Endodermal cell (in vitro differentiated cells): ENCODE measurements around the gene TTLL10. TPM values are rescaled to one million over a fixed set of nuclear protein-coding genes. Genes with fewer than 3 reads are reported as not detected.

ENCODE experiments used
- DNase-seq: peaks from one replicate; pipeline ENCODE4 v3.0.0-alpha.2; 2017
- H3K27ac ChIP-seq: 2 replicates; pipeline ENCODE4 v1.5.1; 2013; ENCODE audit warnings: mild to moderate bottlenecking, low read depth, low read length, moderate library complexity
- H3K27me3 ChIP-seq: 2 replicates; pipeline ENCODE4 v1.6.1; 2013; ENCODE audit warnings: mild to moderate bottlenecking, low read length, moderate library complexity; ENCODE audit not compliant: insufficient read depth, control insufficient read depth, poor library complexity, severe bottlenecking
- H3K36me3 ChIP-seq: 2 replicates; pipeline ENCODE4 v1.7.0; 2013; ENCODE audit warnings: mild to moderate bottlenecking, low read length, moderate library complexity; ENCODE audit not compliant: control insufficient read depth, insufficient read depth
- H3K4me1 ChIP-seq: one replicate; pipeline ENCODE4 v1.7.0; 2013; ENCODE audit warnings: low read length; ENCODE audit not compliant: control insufficient read depth, insufficient read depth
- H3K4me3 ChIP-seq: 2 replicates; pipeline ENCODE4 v1.5.1; 2013; ENCODE audit warnings: mild to moderate bottlenecking, low read length, moderate library complexity
- H3K9ac ChIP-seq: 2 replicates; pipeline ENCODE4 v1.6.1; 2013; ENCODE audit warnings: mild to moderate bottlenecking, low read length, moderate library complexity; ENCODE audit not compliant: poor library complexity, severe bottlenecking; ENCODE audit errors: extremely low read depth
- H3K9me3 ChIP-seq: 2 replicates; pipeline ENCODE4 v1.6.1; 2013; ENCODE audit warnings: mild to moderate bottlenecking, low read length, moderate library complexity; ENCODE audit not compliant: control insufficient read depth
- H3K27ac Mint-ChIP-seq: 2 replicates; pipeline ENCODE4 v1.8.0; 2020; ENCODE audit warnings: mixed read lengths
- H3K27me3 Mint-ChIP-seq: 2 replicates; pipeline ENCODE4 v1.8.0; 2021; ENCODE audit warnings: mild to moderate bottlenecking, mixed read lengths; ENCODE audit not compliant: insufficient read depth
- H3K36me3 Mint-ChIP-seq: 2 replicates; pipeline ENCODE4 v1.8.0; 2020; ENCODE audit warnings: low read depth, mixed read lengths
- H3K4me1 Mint-ChIP-seq: 2 replicates; pipeline ENCODE4 v1.8.0; 2020; ENCODE audit warnings: mixed read lengths
- H3K4me3 Mint-ChIP-seq: 2 replicates; pipeline ENCODE4 v1.8.0; 2020; ENCODE audit warnings: mild to moderate bottlenecking, moderate library complexity, mixed read lengths
- H3K9me3 Mint-ChIP-seq: 2 replicates; pipeline ENCODE4 v1.8.0; 2020; ENCODE audit warnings: mild to moderate bottlenecking, mixed read lengths
- WGBS, 2 experiments: methylation state at CpG; one replicate each; pipeline versions ENCODE4 v1.1.5 to v1.1.7; 2013; ENCODE audit warnings: missing lambda C conversion rate in 2 of 2, mixed read lengths in 1 of 2; ENCODE audit not compliant: insufficient coverage in 1 of 2, insufficient read length in 1 of 2; 5-methylcytosine and 5-hydroxymethylcytosine counted together
- total RNA-seq, 2 donors: library from RNA; stranded (reverse); fragmentation: NEBNext Ultra II Directional in 1 of 2; extraction: Animal tissue kit (Norgen Biotek cat#: 25700) in 1 of 2; gene quantifications; 2 replicates in 1 of 2; 3 replicates in 1 of 2; pipeline ENCODE4 v1.2.1, GENCODE V29; 2021
- TF ChIP-seq, protein P1 (sequence below): fragments of 200-600 bp; sonication (generic); conservative IDR thresholded peaks from 2 replicates; pipeline ENCODE4 v1.5.0; 2021; ENCODE audit warnings: antibody characterized with exemption, mild to moderate bottlenecking

TTLL10 gene
- total RNA-seq, 2 donors from 2014 or later: 0.93 to 1.2 TPM

DNA sequence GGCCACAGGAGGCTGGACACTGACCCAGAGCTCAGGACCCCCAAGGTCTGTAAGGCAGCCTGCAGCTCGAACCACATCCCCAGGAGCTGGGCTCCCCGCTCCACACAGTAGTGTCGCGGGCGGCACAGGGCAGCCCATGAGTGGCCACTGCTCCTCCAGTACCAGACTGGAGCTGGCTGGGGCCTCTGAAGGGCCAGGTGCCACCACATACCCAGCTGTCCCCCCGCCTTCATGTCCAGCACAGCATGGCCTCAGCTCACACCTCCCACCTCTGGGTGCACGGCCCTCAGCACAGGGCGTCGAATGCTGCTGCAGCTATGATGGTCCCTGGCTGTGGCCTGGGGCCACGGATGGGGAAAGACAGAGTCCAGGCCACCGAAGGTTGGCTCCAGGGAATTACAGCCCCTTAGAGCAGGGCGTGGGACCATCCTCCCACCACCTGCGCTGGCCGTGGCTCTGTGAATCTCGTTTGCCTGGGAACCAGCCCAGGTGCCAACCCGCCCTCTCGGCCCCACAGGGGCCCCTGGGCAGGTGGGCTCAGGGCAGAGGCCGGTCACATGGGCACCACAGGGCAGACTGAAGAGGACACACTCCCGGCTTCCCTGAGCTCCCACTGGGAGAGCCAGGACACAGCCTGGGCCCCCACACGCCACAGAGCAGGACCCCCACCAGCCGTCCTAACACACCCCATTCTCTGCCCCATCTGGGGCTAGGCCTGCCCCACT is 42.4 kb downstream of the TTLL10 start:
- peaks cover 21% of the 10 kb centered on the region for H3K36me3 Mint-ChIP-seq
- no peaks in the 10 kb centered on the region for H3K27me3 Mint-ChIP-seq
- H3K27me3 ChIP-seq: no peaks in the 10 kb centered on the region
- no peak overlapping the region for H3K4me3 Mint-ChIP-seq
- no peaks in the 10 kb centered on the region for H3K9me3 Mint-ChIP-seq
- no peak overlapping the region for H3K27ac Mint-ChIP-seq
- H3K27ac ChIP-seq: no peak overlapping the region
- DNase-seq: no peak
- TF ChIP-seq, protein P1, sequence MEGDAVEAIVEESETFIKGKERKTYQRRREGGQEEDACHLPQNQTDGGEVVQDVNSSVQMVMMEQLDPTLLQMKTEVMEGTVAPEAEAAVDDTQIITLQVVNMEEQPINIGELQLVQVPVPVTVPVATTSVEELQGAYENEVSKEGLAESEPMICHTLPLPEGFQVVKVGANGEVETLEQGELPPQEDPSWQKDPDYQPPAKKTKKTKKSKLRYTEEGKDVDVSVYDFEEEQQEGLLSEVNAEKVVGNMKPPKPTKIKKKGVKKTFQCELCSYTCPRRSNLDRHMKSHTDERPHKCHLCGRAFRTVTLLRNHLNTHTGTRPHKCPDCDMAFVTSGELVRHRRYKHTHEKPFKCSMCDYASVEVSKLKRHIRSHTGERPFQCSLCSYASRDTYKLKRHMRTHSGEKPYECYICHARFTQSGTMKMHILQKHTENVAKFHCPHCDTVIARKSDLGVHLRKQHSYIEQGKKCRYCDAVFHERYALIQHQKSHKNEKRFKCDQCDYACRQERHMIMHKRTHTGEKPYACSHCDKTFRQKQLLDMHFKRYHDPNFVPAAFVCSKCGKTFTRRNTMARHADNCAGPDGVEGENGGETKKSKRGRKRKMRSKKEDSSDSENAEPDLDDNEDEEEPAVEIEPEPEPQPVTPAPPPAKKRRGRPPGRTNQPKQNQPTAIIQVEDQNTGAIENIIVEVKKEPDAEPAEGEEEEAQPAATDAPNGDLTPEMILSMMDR: no peak
- H3K9ac ChIP-seq: no peak overlapping the region
- no peak overlapping the region for H3K4me3 ChIP-seq
- H3K36me3 ChIP-seq: peaks cover 13% of the 10 kb centered on the region
- no peaks in the 10 kb centered on the region for H3K4me1 Mint-ChIP-seq
- no peaks in the 10 kb centered on the region for H3K4me1 ChIP-seq
- H3K9me3 ChIP-seq: no peaks in the 10 kb centered on the region
- 91 to 98% methylated on average over 17 to 21 of the region's 21 CpGs for WGBS, 2 experiments

DNA sequence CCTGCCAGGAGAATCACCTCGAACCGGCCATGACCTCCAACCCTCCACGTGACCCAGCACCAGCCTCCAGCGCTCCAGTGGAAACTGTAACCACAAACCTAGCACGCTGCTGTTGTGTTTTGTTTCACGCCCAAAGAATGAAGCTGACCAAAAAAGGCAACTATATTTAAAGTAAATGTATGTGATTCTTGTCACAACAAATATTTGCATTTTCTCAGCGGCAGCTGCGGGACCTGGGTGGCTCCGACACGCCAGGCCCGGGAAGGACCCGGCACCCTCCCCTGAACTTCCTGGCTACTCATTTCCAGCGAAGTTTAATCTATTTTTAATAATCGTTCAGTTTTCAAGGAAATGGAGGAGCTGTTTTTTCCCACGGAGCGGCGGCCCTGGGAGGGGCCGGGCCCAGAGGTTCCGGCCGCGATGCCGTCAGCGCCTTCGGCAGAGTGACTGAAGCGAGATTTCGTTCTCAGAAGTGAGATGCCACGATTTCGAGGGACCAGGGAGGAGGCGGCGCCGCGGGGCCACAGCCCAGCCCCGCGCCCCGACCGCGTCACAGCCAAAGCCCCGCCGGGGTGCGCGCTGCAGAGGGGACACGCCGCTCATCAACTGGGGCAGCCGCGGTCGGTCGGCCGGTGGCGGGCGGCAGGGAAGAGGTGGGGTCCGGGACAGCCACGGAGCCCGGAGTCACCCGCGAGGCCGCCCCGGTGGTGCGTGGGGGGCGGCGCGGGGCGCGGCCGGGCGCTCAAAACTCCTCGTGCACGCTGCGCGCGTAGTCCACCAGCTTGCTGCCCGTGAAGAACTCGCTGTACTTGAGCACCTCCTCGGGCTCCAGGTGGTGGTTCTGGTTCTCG is 43.3 kb downstream of the TTLL10 start:
- Histone ChIP-seq H3K9ac (no peak overlapping the region), H3K9me3 (no peaks in the 10 kb centered on the region), H3K4me1 (no peaks in the 10 kb centered on the region), H3K27me3 (no peaks in the 10 kb centered on the region), H3K36me3 (peaks cover 21% of the 10 kb centered on the region), H3K4me3 (no peak overlapping the region), H3K27ac (no peak overlapping the region)
- peaks cover 25% of the 10 kb centered on the region for H3K36me3 Mint-ChIP-seq
- no peak for DNase-seq
- H3K4me1 Mint-ChIP-seq: no peaks in the 10 kb centered on the region
- WGBS, 2 experiments: 96 to 97% methylated on average over 54 to 74 of the region's 74 CpGs
- H3K9me3 Mint-ChIP-seq: no peaks in the 10 kb centered on the region
- peak overlapping the region; percentile 48 for H3K27ac Mint-ChIP-seq
- H3K27me3 Mint-ChIP-seq: no peaks in the 10 kb centered on the region
- TF ChIP-seq, protein P1: no peak
- no peak overlapping the region for H3K4me3 Mint-ChIP-seq

DNA sequence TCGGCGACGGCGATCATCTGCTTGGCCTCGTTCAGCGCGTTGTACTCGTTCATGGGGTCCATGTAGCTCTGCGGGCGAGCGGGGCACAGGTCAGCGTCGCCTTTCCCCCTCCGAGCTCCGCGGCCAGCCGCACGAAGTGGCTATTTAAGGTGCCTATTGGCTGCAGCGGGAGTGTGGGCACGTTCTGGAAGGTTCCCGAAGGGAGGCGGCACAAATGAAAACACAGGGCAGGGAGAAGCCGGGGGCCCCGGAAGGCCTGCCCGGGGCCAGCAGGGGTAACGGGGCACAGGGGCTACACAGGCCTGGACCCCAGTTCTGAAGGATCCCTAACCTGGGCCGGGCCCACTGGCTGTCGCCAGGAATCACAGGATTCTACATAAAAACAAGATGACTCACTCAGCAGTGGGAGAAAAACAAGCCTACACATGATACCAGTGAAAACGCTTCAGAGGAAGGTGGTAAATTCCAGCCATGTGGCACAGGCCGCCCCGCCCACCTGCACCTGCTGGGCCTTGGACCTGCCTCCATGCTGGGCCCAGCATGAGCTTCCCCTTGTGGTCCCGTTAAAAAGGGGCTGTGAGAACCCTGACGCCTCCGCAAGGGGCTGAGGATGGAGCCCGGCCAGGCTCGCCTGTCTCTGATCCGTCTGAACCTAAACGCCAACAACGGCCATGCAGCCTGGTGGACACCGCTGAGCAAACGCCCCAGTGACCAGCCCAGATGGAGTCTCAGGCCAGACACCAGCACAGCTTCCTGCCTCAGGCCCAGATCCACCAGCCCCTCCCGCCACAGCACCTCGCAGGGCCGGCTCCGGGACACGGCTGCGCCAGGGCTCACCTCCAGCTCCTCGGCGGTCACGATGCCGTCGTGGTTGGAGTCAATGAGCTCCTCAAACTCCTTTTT is 44.2 kb downstream of the TTLL10 start:
- Mint-ChIP-seq H3K36me3 (peaks cover 28% of the 10 kb centered on the region), H3K27me3 (no peaks in the 10 kb centered on the region), H3K4me3 (no peak overlapping the region), H3K9me3 (no peaks in the 10 kb centered on the region), H3K4me1 (no peaks in the 10 kb centered on the region), H3K27ac (no peak overlapping the region)
- Histone ChIP-seq H3K9ac (no peak overlapping the region), H3K36me3 (peaks cover 28% of the 10 kb centered on the region), H3K27me3 (no peaks in the 10 kb centered on the region), H3K4me1 (no peaks in the 10 kb centered on the region), H3K9me3 (no peaks in the 10 kb centered on the region), H3K27ac (no peak overlapping the region), H3K4me3 (no peak overlapping the region)
- peak; percentile 80 for DNase-seq
- TF ChIP-seq, protein P1: no peak
- 93 to 94% methylated on average over 47 to 52 of the region's 52 CpGs for WGBS, 2 experiments
